Cardiac muscle cell (in vitro differentiated cells and primary cell): ENCODE results near the gene POLE4. TPM values are rescaled to one million over a fixed set of nuclear protein-coding genes. Genes with fewer than 3 reads are reported as not detected.

ENCODE experiments used
- DNase-seq, 2 donors: peaks; one replicate each; pipeline versions ENCODE4 v3.0.0 to v3.0.0-alpha.2; 2010 to 2017; ENCODE audit warnings: low read depth in 1 of 2, low spot score in 1 of 2
- H3K27ac ChIP-seq: fragments of 200-600 bp; sonication (generic); 2 replicates; pipeline ENCODE4 v1.5.1; 2016
- H3K27me3 ChIP-seq: fragments of 200-600 bp; sonication (generic); 2 replicates; pipeline ENCODE4 v1.6.0; 2016; ENCODE audit warnings: control low read depth
- H3K36me3 ChIP-seq: fragments of 200-600 bp; sonication (generic); 2 replicates; pipeline ENCODE4 v1.5.1; 2016; ENCODE audit warnings: control low read depth
- H3K4me1 ChIP-seq: fragments of 200-600 bp; sonication (generic); 2 replicates; pipeline ENCODE4 v1.8.1; 2017; ENCODE audit warnings: low read depth, mild to moderate bottlenecking, mixed run types
- H3K4me3 ChIP-seq: fragments of 200-600 bp; sonication (generic); 2 replicates; pipeline ENCODE4 v1.5.1; 2016; ENCODE audit warnings: mild to moderate bottlenecking
- H3K9me3 ChIP-seq: fragments of 200-600 bp; sonication (generic); 2 replicates; pipeline ENCODE4 v1.5.1; 2017; ENCODE audit warnings: low read depth, mild to moderate bottlenecking, control low read depth
- polyA plus RNA-seq: library from polyadenylated mRNA; unstranded; fragments of >200 nt; fragmentation: Nextera tagmentation; extraction: Ambion mirVana; gene quantifications from 2 replicates; pipeline ENCODE4 v1.2.1, GENCODE V29; 2016
- total RNA-seq: library from RNA; depleted of rRNA; stranded (reverse); fragments of >200 nt; gene quantifications from 2 replicates; pipeline ENCODE4 v1.2.3, GENCODE V29; 2016
- TF ChIP-seq, protein P1 (sequence below): IDR thresholded peaks from 2 replicates; pipeline ENCODE4 v1.5.1; 2012; ENCODE audit warnings: low read depth, mild to moderate bottlenecking, low read length

The POLE4 gene
- total and polyA plus RNA-seq, 2 experiments from 2014 or later = 11.0 to 89.9 TPM

- H3K27ac ChIP-seq = no peak overlapping the region
- no peak for DNase-seq
- no peaks in the 10 kb centered on the region for H3K9me3 ChIP-seq
- TF ChIP-seq, protein P1, sequence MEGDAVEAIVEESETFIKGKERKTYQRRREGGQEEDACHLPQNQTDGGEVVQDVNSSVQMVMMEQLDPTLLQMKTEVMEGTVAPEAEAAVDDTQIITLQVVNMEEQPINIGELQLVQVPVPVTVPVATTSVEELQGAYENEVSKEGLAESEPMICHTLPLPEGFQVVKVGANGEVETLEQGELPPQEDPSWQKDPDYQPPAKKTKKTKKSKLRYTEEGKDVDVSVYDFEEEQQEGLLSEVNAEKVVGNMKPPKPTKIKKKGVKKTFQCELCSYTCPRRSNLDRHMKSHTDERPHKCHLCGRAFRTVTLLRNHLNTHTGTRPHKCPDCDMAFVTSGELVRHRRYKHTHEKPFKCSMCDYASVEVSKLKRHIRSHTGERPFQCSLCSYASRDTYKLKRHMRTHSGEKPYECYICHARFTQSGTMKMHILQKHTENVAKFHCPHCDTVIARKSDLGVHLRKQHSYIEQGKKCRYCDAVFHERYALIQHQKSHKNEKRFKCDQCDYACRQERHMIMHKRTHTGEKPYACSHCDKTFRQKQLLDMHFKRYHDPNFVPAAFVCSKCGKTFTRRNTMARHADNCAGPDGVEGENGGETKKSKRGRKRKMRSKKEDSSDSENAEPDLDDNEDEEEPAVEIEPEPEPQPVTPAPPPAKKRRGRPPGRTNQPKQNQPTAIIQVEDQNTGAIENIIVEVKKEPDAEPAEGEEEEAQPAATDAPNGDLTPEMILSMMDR = no peak
- peak overlapping the region; percentile 64 for H3K4me3 ChIP-seq
- H3K4me1 ChIP-seq = no peaks in the 10 kb centered on the region
- no peaks in the 10 kb centered on the region for H3K36me3 ChIP-seq
- H3K27me3 ChIP-seq = no peaks in the 10 kb centered on the region
These were observed 786 bp downstream of the POLE4 start for GRCh38 chr2:74959106-74959751.

DNA sequence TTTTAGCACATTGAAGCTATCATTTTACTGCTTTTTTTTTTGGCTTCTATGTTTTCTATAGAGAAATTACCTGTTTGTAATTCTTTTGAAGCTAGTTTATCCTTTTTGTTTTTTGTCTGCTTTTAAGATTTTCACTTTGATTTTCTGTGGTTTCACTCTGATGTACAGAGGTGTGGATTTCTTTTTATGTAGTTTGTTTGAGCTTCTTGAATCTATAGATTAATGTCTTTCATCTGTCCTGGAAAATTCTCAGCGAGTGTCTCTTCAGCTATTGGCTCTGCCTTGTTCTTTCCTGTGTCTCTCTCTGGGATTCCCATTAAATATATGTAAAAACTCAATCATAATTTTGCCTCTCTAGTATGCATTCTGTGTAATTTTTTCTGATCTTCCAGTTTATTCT lies 8.4 kb downstream of the POLE4 start:
- Histone ChIP-seq H3K4me3 (no peak overlapping the region), H3K36me3 (no peaks in the 10 kb centered on the region), H3K9me3 (no peaks in the 10 kb centered on the region), H3K4me1 (no peaks in the 10 kb centered on the region), H3K27me3 (no peaks in the 10 kb centered on the region), H3K27ac (no peak overlapping the region)
- TF ChIP-seq, protein P1 = no peak
- DNase-seq = no peak

DNA sequence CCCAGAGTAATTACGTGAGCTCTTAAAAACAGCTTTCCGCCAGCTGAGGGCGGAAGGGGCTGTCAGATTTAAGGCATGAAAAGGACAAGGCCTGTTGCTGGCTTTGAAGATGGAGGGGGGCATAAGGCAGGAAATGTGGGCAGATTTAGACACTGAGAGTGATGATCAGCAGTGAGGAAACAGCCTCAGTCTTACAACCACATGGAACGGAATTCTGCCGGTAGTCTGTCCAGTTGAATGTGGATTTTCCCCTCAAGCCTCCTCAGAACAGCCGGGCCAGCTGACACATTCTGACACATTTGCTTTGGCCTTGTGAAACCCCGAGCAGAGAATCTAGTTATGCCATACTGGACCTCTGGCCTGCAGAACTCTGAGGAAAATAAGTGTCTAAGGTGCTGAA lies 16.6 kb downstream of the POLE4 start:
- no peak overlapping the region for H3K4me3 ChIP-seq
- H3K9me3 ChIP-seq = no peaks in the 10 kb centered on the region
- H3K27me3 ChIP-seq = no peaks in the 10 kb centered on the region
- H3K4me1 ChIP-seq = no peaks in the 10 kb centered on the region
- H3K36me3 ChIP-seq = no peaks in the 10 kb centered on the region
- peak in 1 of 2 donors; percentile 51 for DNase-seq
- TF ChIP-seq, protein P1 = no peak
- H3K27ac ChIP-seq = no peak overlapping the region

DNA sequence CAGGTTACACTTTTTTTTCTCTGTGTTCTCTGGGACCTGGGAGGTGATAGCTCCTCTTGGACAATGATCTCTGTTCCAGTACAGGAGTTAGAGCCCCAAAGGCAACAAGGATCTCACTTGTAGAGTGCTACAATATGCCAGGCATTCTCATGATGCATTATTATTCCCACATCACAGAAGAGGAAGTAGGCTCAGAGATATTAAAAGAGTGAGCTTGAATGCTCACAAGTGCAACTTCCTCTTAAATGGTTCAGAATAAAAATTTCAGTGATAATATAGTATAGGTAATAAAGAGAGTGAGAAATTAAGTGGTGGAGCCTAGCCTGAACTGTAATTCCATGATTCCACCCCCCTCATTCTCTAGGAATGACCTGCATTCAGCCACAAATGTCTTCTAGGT lies 21.4 kb downstream of the POLE4 start:
- Histone ChIP-seq H3K27ac (no peak overlapping the region), H3K9me3 (no peaks in the 10 kb centered on the region), H3K36me3 (no peaks in the 10 kb centered on the region), H3K4me1 (no peaks in the 10 kb centered on the region), H3K27me3 (no peaks in the 10 kb centered on the region), H3K4me3 (no peak overlapping the region)
- no peak for DNase-seq
- TF ChIP-seq, protein P1 = no peak

DNA sequence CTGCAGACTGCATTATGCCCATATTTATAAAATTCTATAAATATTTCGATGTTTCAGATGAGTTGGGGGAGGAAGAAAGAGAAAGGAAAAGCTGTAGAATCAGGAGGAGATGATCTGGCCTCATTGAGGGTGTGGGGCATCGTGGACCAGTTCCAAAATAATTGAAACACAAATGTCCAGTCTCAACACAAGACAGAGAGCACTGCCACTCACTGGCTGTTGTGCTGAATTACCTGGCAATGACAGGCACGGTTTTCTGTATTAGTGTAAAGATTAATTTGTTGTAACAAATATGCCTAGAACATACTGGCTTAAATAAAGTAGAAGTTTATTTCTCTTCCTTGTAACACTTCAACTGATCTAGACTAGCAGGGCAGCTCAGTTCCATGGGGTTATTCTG lies 24.1 kb downstream of the POLE4 start:
- TF ChIP-seq, protein P1 = peak; percentile 12
- Histone ChIP-seq H3K9me3 (no peaks in the 10 kb centered on the region), H3K36me3 (no peaks in the 10 kb centered on the region), H3K27me3 (no peaks in the 10 kb centered on the region), H3K4me1 (no peaks in the 10 kb centered on the region), H3K4me3 (no peak overlapping the region), H3K27ac (no peak overlapping the region)
- peak in 1 of 2 donors; percentile 27 for DNase-seq
